Measurements from ENCODE around the gene SLC4A7. TPM values are rescaled to one million over a fixed set of nuclear protein-coding genes. Genes with fewer than 3 reads are reported as not detected.

Gene SLC4A7
- total and polyA plus RNA-seq, 2 donors (not counting 1 experiment from before 2014, with no cell fraction given): 9.4 to 46.9 TPM

- Histone ChIP-seq H3K27ac (ENCODE audit: low read length in 2 of 2) (no peak overlapping the region), H3K27me3 (replicated peaks in 1 of 4; ENCODE audit: control extremely low read depth in 1 of 4, control insufficient read depth in 3 of 4, insufficient read depth in 4 of 4, low read length in 3 of 4) (no peaks in the 10 kb centered on the region), H3K4me2 (replicated peaks; ENCODE audit: low read depth, low read length, poor library complexity, severe bottlenecking) (no peak overlapping the region), H3K79me2 (ENCODE audit: control insufficient read depth, insufficient read depth, low read length) (no peaks in the 10 kb centered on the region), H3K9me3 (ENCODE audit: control extremely low read depth in 1 of 3, control insufficient read depth in 2 of 3, insufficient read depth in 1 of 3, low read length in 2 of 3) (no peaks in the 10 kb centered on the region), H2AFZ (ENCODE audit: insufficient read depth, low read depth, low read length, poor library complexity, severe bottlenecking) (no peak overlapping the region), H3K36me3 (replicated peaks in 1 of 2; ENCODE audit: control extremely low read depth in 1 of 2, control insufficient read depth in 1 of 2, extremely low read depth in 1 of 2, insufficient read depth in 2 of 2, low read length in 1 of 2) (no peaks in the 10 kb centered on the region), H3K9ac (ENCODE audit: low read length) (no peak overlapping the region), H3K4me1 (ENCODE audit: control insufficient read depth in 2 of 2, insufficient read depth in 2 of 2, low read length in 2 of 2) (no peaks in the 10 kb centered on the region), H4K20me1 (ENCODE audit: control insufficient read depth, insufficient read depth, low read length, poor library complexity, severe bottlenecking) (no peaks in the 10 kb centered on the region), H3K4me3 (ENCODE audit: control extremely low read depth in 1 of 5, extremely low read depth in 1 of 5, insufficient read depth in 1 of 5, low read depth in 2 of 5, low read length in 4 of 5) (no peak overlapping the region)
- no peak overlapping the region for H3K4me3 Mint-ChIP-seq
- no peaks in the 10 kb centered on the region for H3K27me3 Mint-ChIP-seq
- no peak for ATAC-seq (ENCODE audit: low read depth)
- 89% methylated on average over 2 of the region's 2 CpGs for WGBS (ENCODE audit: insufficient coverage)
- POLR2A ChIA-PET: no interaction called here
- no peak for DNase-seq
- no peak for TF ChIP-seq EZH2 (IDR thresholded peaks at IDR 0.05; ENCODE audit: borderline replicate concordance, insufficient read depth, low read depth, low read length, poor library complexity, severe bottlenecking)
- TF ChIP-seq CTCF (IDR thresholded peaks at IDR 0.05): no peak
- no peaks in the 10 kb centered on the region for H3K9me3 Mint-ChIP-seq (ENCODE audit: insufficient read depth)
- intact Hi-C loops (cut with micrococcal nuclease): no loop called here
- CTCF ChIA-PET: no interaction called here
- H3K27ac Mint-ChIP-seq: no peak overlapping the region
- H3K4me1 Mint-ChIP-seq: no peaks in the 10 kb centered on the region
Observed at GRCh38 chr3:27324686-27325085, 159.5 kb downstream of the SLC4A7 start.

- Histone ChIP-seq H4K20me1 (ENCODE audit: control insufficient read depth, insufficient read depth, low read length, poor library complexity, severe bottlenecking) (no peaks in the 10 kb centered on the region), H3K4me1 (ENCODE audit: control insufficient read depth in 2 of 2, insufficient read depth in 2 of 2, low read length in 2 of 2) (no peaks in the 10 kb centered on the region), H3K36me3 (replicated peaks in 1 of 2; ENCODE audit: control extremely low read depth in 1 of 2, control insufficient read depth in 1 of 2, extremely low read depth in 1 of 2, insufficient read depth in 2 of 2, low read length in 1 of 2) (no peaks in the 10 kb centered on the region), H3K9ac (ENCODE audit: low read length) (no peak overlapping the region), H3K4me3 (ENCODE audit: control extremely low read depth in 1 of 5, extremely low read depth in 1 of 5, insufficient read depth in 1 of 5, low read depth in 2 of 5, low read length in 4 of 5) (no peak overlapping the region), H3K4me2 (replicated peaks; ENCODE audit: low read depth, low read length, poor library complexity, severe bottlenecking) (no peak overlapping the region), H3K9me3 (ENCODE audit: control extremely low read depth in 1 of 3, control insufficient read depth in 2 of 3, insufficient read depth in 1 of 3, low read length in 2 of 3) (no peaks in the 10 kb centered on the region), H3K27ac (ENCODE audit: low read length in 2 of 2) (no peak overlapping the region), H3K27me3 (replicated peaks in 1 of 4; ENCODE audit: control extremely low read depth in 1 of 4, control insufficient read depth in 3 of 4, insufficient read depth in 4 of 4, low read length in 3 of 4) (no peaks in the 10 kb centered on the region), H2AFZ (ENCODE audit: insufficient read depth, low read depth, low read length, poor library complexity, severe bottlenecking) (no peak overlapping the region), H3K79me2 (ENCODE audit: control insufficient read depth, insufficient read depth, low read length) (no peaks in the 10 kb centered on the region)
- ATAC-seq (ENCODE audit: low read depth): no peak
- ChIA-PET CTCF (interaction anchor here (0.7 kb wide), 1 partner anchor 371 kb away, joined by 3 read pairs; no protein-coding TSS in a partner anchor), POLR2A (no interaction called here)
- H3K27ac Mint-ChIP-seq: no peak overlapping the region
- 88% methylated on average over 1 of the region's 3 CpGs for WGBS (ENCODE audit: insufficient coverage)
- TF ChIP-seq CTCF (IDR thresholded peaks at IDR 0.05) (no peak), EZH2 (IDR thresholded peaks at IDR 0.05; ENCODE audit: borderline replicate concordance, insufficient read depth, low read depth, low read length, poor library complexity, severe bottlenecking) (no peak)
- intact Hi-C loops (cut with micrococcal nuclease): no loop called here
- no peaks in the 10 kb centered on the region for H3K4me1 Mint-ChIP-seq
- H3K4me3 Mint-ChIP-seq: no peak overlapping the region
- H3K27me3 Mint-ChIP-seq: no peaks in the 10 kb centered on the region
- no peak for DNase-seq
- H3K9me3 Mint-ChIP-seq (ENCODE audit: insufficient read depth): no peaks in the 10 kb centered on the region
Observed at GRCh38 chr3:27323087-27323570, 161.1 kb downstream of the SLC4A7 start.

Small RNA genes within 50 kb of the gene (small RNA-seq; reads per million reads assigned to genes)
- not detected for gene AC137675.1 (ENCODE audit: insufficient read length, low read depth, low replicate concordance)
- not detected for gene RNU1-96P (ENCODE audit: insufficient read length, low read depth, low replicate concordance)

Other genes starting within 250 kb of the SLC4A7 start
- 0.36 and 0.49 TPM in 2 replicates for gene NEK10, start 115.0 kb downstream of the SLC4A7 start, total RNA-seq
- 0.49 and 0.55 TPM in 2 replicates for gene NEK10, start 115.0 kb downstream of the SLC4A7 start, polyA plus RNA-seq
- 0.10 and 0.19 TPM in 2 replicates for gene EOMES, start 237.9 kb upstream of the SLC4A7 start, total RNA-seq
- 0.12 and 0.14 TPM in 2 replicates for gene EOMES, start 237.9 kb upstream of the SLC4A7 start, polyA plus RNA-seq